ENCODE measurements around the gene HDGFL2. TPM values are rescaled to one million over a fixed set of nuclear protein-coding genes. Genes with fewer than 3 reads are reported as not detected.
A peak's percentile ranks its signal among the peaks of the same experiment; 100 is the strongest.

HDGFL2 gene
- total and polyA plus RNA-seq, 12 donors, result 20.5 to 40.9 (median 28.0) TPM

DNA sequence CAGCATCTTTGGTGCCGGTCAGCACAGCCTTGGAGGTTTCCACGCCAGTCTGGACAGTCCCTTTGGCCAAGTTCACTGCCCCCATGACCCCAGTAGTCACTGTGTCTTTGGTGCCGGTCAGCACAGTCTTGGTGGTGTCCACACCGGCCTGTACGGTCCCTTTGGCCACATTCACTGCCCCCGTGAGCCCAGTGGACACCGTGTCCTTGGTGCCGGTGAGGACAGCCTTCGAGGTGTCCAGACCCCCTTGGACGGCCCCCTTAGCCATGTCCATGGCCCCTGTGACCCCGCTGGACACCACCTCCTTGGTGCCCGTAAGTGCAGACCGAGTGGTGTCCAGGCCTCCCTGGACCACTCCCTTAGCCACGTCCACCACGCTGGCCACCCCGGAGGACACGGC lies 41.2 kb downstream of the HDGFL2 start:
- H3K36me3 ChIP-seq, result peaks cover 0 to 37% (median 0%) of the 10 kb centered on the region in 9 donors
- intact Hi-C loops (cut with DNase I), result no loop called here
- H3K27ac ChIP-seq, result no peak overlapping the region
- no peaks in the 10 kb centered on the region for H3K27me3 ChIP-seq
- no peak for DNase-seq
- 91 to 94% methylated on average over 17 of the region's 17 CpGs for WGBS, 2 donors
- ATAC-seq, result no peak
- H3K4me3 ChIP-seq, result no peak overlapping the region
- H3K4me1 ChIP-seq, result peaks cover 0 to 18% (median 7%) of the 10 kb centered on the region in 9 donors
- no peaks in the 10 kb centered on the region for H3K9me3 ChIP-seq
- TF ChIP-seq, protein P1, sequence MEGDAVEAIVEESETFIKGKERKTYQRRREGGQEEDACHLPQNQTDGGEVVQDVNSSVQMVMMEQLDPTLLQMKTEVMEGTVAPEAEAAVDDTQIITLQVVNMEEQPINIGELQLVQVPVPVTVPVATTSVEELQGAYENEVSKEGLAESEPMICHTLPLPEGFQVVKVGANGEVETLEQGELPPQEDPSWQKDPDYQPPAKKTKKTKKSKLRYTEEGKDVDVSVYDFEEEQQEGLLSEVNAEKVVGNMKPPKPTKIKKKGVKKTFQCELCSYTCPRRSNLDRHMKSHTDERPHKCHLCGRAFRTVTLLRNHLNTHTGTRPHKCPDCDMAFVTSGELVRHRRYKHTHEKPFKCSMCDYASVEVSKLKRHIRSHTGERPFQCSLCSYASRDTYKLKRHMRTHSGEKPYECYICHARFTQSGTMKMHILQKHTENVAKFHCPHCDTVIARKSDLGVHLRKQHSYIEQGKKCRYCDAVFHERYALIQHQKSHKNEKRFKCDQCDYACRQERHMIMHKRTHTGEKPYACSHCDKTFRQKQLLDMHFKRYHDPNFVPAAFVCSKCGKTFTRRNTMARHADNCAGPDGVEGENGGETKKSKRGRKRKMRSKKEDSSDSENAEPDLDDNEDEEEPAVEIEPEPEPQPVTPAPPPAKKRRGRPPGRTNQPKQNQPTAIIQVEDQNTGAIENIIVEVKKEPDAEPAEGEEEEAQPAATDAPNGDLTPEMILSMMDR (IDR thresholded peaks at IDR 0.05), result no peak

DNA sequence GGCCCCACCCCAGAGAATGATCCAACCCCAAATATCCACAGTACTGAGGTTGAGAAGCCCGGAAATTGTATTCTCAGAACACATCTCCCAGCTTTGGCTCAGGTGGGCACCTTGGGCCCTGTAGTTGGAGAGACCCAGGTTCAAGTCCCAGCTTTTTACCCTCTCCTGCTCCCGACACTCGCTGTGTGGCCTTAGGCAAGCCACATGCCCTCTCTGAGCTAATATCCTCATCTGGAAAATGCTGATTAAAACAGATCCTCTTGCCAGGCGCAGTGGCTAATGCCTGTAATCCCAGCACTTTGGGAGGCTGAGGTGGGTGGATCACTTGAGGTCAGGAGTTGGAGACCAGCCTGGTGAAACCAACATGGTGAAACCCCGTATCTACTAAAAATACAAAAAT lies 43.6 kb downstream of the HDGFL2 start:
- DNase-seq (no peak), ATAC-seq (no peak)
- Histone ChIP-seq H3K27ac (peak overlapping the region in 5 of 10 donors; percentile 91 to 95 (median 93)), H3K4me1 (peaks cover 9 to 30% (median 22%) of the 10 kb centered on the region in 9 donors), H3K27me3 (no peaks in the 10 kb centered on the region), H3K9me3 (no peaks in the 10 kb centered on the region), H3K36me3 (peaks cover 0 to 26% (median 0%) of the 10 kb centered on the region in 9 donors), H3K4me3 (no peak overlapping the region)
- intact Hi-C loops (cut with DNase I), result no loop called here
- TF ChIP-seq, protein P1 (IDR thresholded peaks at IDR 0.05), result no peak
- WGBS, 2 donors, result 87 to 93% methylated on average over 5 of the region's 5 CpGs

DNA sequence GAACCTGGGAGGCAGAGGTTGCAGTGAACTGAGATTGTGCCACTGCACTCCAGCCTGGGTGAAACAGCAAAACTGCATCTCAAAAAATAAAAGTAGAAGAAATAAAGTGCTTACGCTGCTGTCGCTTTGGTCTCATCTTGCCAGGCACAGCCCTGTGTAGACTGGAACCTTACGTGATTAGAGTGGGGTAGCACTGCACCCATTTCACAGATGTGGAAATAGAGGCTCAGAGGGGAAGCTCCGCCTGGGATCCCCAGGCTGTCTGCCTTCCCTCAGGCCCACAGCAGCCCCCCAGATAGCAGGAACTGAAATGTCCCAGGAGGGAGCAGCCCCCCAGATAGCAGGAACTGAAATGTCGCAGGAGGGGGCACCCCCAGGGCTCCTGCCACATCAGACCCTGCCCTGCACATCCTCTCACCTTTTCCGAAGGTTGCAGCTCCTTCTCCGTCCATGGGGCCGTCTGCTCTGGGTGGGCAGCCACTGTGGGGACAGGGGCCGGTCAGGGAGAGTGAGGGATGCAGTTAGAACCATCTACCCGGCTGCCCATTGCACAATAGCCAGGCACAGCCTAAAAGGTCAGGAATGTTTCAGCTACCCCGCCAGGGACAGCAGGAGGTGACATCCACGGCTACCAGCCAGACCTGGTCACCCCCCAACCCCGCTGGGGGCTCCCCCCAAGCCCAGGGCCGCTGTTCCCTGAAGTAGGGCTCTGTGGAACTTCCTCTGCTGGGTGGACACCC lies 44.3 kb downstream of the HDGFL2 start:
- 62 to 64% methylated on average over 14 of the region's 14 CpGs for WGBS, 2 donors
- intact Hi-C loops (cut with DNase I), result no loop called here
- Histone ChIP-seq H3K27me3 (no peaks in the 10 kb centered on the region), H3K9me3 (no peaks in the 10 kb centered on the region), H3K27ac (peak overlapping the region; percentile 82 to 97 (median 91)), H3K4me1 (peaks cover 9 to 30% (median 22%) of the 10 kb centered on the region in 9 donors), H3K36me3 (peaks cover 0 to 26% (median 0%) of the 10 kb centered on the region in 9 donors), H3K4me3 (peak overlapping the region in 9 of 10 donors; percentile 41 to 62 (median 56))
- TF ChIP-seq, protein P1 (IDR thresholded peaks at IDR 0.05), result no peak
- no peak for DNase-seq
- peak; percentile 5 to 35 (median 18) for ATAC-seq

DNA sequence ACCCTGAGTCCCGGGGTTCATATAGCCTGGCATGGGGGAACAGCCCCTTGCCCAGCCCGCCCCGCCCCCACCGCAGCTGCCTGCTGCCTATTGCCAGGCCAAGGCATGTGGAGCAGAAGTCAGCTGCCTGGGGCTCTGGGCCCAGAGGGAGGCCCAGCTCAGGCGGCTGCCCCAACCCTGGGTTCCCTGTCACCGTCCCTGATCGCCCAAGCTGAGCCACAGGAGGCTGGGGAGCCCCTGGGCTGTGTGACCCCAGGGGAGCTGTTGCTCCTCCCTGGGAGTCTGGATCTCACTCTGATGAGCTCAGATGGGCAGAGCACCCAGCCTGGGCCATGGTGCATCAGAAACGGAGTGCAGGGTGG lies 44.8 kb downstream of the HDGFL2 start:
- peaks cover 9 to 30% (median 22%) of the 10 kb centered on the region in 9 donors for H3K4me1 ChIP-seq

More for the DNA sequence above, 44.8 kb downstream of the HDGFL2 start:
- Histone ChIP-seq H3K36me3 (peaks cover 0 to 26% (median 0%) of the 10 kb centered on the region in 9 donors), H3K9me3 (no peaks in the 10 kb centered on the region), H3K4me3 (peak overlapping the region; percentile 37 to 62 (median 54)), H3K27ac (peak overlapping the region; percentile 82 to 97 (median 91)), H3K27me3 (no peaks in the 10 kb centered on the region)
- ATAC-seq (peak; percentile 35 to 71 (median 61)), DNase-seq (peak in 1 of 2 donors; percentile 56)
- 32 to 51% methylated on average over 8 of the region's 8 CpGs for WGBS, 2 donors
- TF ChIP-seq, protein P1 (IDR thresholded peaks at IDR 0.05), result no peak
- intact Hi-C loops (cut with DNase I), result no loop called here

Data from heart right ventricle (tissue), 16 donors.